ENCODE results near the gene HTR7. TPM values are rescaled to one million over a fixed set of nuclear protein-coding genes. Genes with fewer than 3 reads are reported as not detected.
"Not testable (repeated sequence)": the region's sequence is repeated elsewhere in the genome, so short reads cannot be mapped to it uniquely, and the experiment has no call there.

HTR7 gene
- polyA plus RNA-seq, 1 donor = 2.2 TPM

DNA sequence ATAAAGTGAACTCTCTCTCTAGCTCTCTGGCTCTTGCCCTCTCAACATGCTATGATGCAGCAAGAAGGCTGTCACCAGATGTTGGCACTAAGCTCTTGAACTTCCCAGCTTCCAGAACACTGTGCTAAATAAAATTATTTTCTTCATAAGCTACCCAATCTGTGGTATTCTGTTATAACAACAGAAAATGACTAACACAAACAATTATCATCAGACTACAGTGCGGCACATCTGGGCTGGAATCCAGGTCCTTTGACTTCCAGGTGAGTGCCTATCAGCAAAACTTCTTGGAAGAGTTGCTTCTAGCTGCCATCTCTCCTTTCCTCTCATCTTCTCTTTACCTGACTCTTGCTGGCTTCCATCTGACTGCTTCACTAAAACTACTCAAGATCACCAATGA lies 20.4 kb downstream of the HTR7 start:
- no CpG with 5 or more reads among the region's 1 CpG for WGBS (ENCODE audit: insufficient coverage, low lambda C conversion rate)
- no peak overlapping the region for H3K27ac ChIP-seq (ENCODE audit: low read length)

DNA sequence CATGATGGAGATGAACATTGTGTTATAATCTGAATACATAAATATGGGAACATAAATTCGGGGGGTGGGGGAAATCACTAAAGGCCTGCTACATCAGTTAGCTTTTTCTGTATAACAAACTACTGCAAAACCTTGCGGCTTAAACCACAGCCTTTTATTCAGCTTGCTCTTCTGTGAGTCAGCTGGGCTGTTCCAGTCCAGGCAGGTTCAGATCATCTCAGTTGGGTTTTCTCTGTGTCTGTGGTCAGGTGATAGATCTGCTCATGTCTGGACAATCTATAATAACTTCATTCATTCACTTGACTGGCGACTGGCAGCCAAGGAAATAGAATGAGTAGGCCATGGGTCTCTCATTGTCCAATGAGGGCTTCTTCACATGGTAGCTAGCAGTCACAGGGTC lies 23.5 kb downstream of the HTR7 start:
- WGBS (ENCODE audit: insufficient coverage, low lambda C conversion rate) = no CpG with 5 or more reads among the region's 3 CpGs
- DNase-seq = no peak

More for the DNA sequence above, 20.4 kb downstream of the HTR7 start:
- peaks cover under 1% of the 10 kb centered on the region for H3K9me3 ChIP-seq (ENCODE audit: control insufficient read depth, low read depth, low read length)
- DNase-seq = no peak
- no peak overlapping the region for H3K4me3 ChIP-seq (ENCODE audit: low read length)
- no peaks in the 10 kb centered on the region for H3K27me3 ChIP-seq (ENCODE audit: control insufficient read depth, insufficient read depth, low read length)
- no peaks in the 10 kb centered on the region for H3K4me1 ChIP-seq (ENCODE audit: control insufficient read depth, insufficient read depth, low read length)
- no peaks in the 10 kb centered on the region for H3K36me3 ChIP-seq (ENCODE audit: control insufficient read depth, insufficient read depth, low read length)

DNA sequence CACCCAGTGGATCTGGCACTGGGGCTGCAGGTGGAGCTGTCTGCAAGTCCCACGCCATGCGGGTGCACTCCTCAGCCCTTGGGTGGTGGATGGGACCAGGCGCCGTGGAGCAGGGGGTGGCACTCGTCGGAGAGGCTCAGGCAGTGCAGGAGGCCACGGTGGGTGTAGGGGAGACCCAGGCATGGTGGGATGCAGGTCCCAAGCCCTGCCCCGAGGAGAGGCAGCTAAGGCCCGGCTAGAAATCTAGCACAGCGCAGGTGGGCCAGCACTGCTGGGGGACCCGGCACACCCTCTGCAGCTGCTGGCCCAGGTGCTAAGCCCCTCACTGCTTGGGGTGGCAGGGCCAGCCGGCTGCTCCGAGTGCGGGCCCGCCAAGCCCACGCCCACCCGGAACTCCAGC lies 25.7 kb downstream of the HTR7 start:
- Histone ChIP-seq H3K9me3 (ENCODE audit: control insufficient read depth, low read depth, low read length) (peaks cover 6% of the 10 kb centered on the region), H3K4me1 (ENCODE audit: control insufficient read depth, insufficient read depth, low read length) (no peaks in the 10 kb centered on the region), H3K4me3 (ENCODE audit: low read length) (no peak overlapping the region), H3K27me3 (ENCODE audit: control insufficient read depth, insufficient read depth, low read length) (no peaks in the 10 kb centered on the region), H3K27ac (ENCODE audit: low read length) (no peak overlapping the region), H3K36me3 (ENCODE audit: control insufficient read depth, insufficient read depth, low read length) (no peaks in the 10 kb centered on the region)
- no CpG with 5 or more reads among the region's 17 CpGs for WGBS (ENCODE audit: insufficient coverage, low lambda C conversion rate)
- no peak for DNase-seq

More for the DNA sequence above, 23.5 kb downstream of the HTR7 start:
- H3K27ac ChIP-seq (ENCODE audit: low read length) = no peak overlapping the region
- H3K4me3 ChIP-seq (ENCODE audit: low read length) = no peak overlapping the region
- H3K9me3 ChIP-seq (ENCODE audit: control insufficient read depth, low read depth, low read length) = peaks cover 6% of the 10 kb centered on the region
- H3K36me3 ChIP-seq (ENCODE audit: control insufficient read depth, insufficient read depth, low read length) = no peaks in the 10 kb centered on the region
- no peaks in the 10 kb centered on the region for H3K27me3 ChIP-seq (ENCODE audit: control insufficient read depth, insufficient read depth, low read length)
- no peaks in the 10 kb centered on the region for H3K4me1 ChIP-seq (ENCODE audit: control insufficient read depth, insufficient read depth, low read length)

DNA sequence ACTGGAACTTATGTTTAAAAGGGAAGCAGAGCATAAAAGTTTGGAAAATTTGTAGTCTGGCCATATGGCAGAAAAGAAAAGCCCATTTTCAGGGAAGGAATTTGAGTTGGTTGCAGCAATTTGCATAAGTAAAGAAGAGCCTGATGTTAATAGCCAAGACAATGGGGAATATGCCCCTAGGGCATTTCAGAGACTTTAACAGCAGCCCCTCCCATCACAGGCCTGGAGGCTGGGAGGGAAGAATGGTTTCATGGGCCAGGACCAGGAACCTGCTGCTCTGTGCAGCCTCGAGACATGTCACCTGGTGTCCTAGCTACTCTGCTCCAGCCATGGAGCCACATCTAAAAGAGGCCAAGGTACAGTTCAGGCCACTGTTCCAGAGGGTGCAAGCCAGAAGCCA lies 35.3 kb downstream of the HTR7 start:
- Histone ChIP-seq H3K4me1 (ENCODE audit: control insufficient read depth, insufficient read depth, low read length) (no peaks in the 10 kb centered on the region), H3K27ac (ENCODE audit: low read length) (no peak overlapping the region), H3K27me3 (ENCODE audit: control insufficient read depth, insufficient read depth, low read length) (no peaks in the 10 kb centered on the region), H3K36me3 (ENCODE audit: control insufficient read depth, insufficient read depth, low read length) (no peaks in the 10 kb centered on the region), H3K9me3 (ENCODE audit: control insufficient read depth, low read depth, low read length) (no peaks in the 10 kb centered on the region), H3K4me3 (ENCODE audit: low read length) (no peak overlapping the region)
- WGBS (ENCODE audit: insufficient coverage, low lambda C conversion rate) = no CpG with 5 or more reads among the region's 1 CpG
- DNase-seq = no peak

DNA sequence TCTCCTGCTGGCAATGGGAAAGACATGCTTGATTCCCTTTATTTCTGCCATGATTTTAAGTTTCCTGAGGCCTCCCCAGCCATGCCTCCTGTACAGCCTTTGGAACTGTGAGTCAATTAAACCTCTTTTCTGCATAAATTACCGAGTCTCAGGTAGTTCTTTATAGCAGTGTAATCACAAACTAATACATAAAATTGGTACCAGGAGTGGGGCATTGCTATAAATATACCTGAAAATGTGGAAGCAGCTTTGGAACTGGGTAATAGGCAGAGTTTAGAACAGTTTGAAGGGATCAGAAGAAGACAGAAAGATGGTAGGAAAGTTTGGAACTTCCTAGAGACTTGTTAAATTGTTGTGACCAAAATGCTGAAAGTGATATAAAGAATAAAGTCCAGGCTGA lies 36.0 kb downstream of the HTR7 start:
- not testable (repeated sequence) for H3K36me3 ChIP-seq (ENCODE audit: control insufficient read depth, insufficient read depth, low read length); H3K27me3 ChIP-seq (ENCODE audit: control insufficient read depth, insufficient read depth, low read length); DNase-seq; H3K4me3 ChIP-seq (ENCODE audit: low read length); H3K9me3 ChIP-seq (ENCODE audit: control insufficient read depth, low read depth, low read length); H3K4me1 ChIP-seq (ENCODE audit: control insufficient read depth, insufficient read depth, low read length); H3K27ac ChIP-seq (ENCODE audit: low read length)
- WGBS (ENCODE audit: insufficient coverage, low lambda C conversion rate) = 80% methylated on average over 1 of the region's 1 CpG

DNA sequence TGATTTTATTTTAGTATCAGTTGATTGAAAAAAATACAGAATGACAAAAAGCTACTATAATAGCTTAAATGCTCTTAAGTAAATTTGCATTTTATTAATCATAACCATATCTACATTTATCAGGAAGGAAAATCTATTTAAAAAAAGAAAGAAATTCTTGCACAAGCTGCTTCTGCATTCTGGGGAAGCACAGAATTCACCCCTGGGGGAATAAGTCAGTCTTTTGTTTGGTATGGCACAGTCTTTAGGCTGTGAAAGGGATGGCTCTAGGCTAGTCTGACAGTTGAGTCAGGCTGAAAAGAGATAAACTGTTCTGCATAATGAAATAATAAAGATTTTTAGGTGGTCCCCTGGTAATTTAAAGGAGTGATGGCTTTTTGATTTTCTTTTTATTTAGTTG lies 37.9 kb downstream of the HTR7 start:
- H3K27me3 ChIP-seq (ENCODE audit: control insufficient read depth, insufficient read depth, low read length) = no peaks in the 10 kb centered on the region
- H3K36me3 ChIP-seq (ENCODE audit: control insufficient read depth, insufficient read depth, low read length) = no peaks in the 10 kb centered on the region
- no peaks in the 10 kb centered on the region for H3K9me3 ChIP-seq (ENCODE audit: control insufficient read depth, low read depth, low read length)
- DNase-seq = no peak
- no peak overlapping the region for H3K27ac ChIP-seq (ENCODE audit: low read length)
- no peaks in the 10 kb centered on the region for H3K4me1 ChIP-seq (ENCODE audit: control insufficient read depth, insufficient read depth, low read length)
- H3K4me3 ChIP-seq (ENCODE audit: low read length) = no peak overlapping the region

DNA sequence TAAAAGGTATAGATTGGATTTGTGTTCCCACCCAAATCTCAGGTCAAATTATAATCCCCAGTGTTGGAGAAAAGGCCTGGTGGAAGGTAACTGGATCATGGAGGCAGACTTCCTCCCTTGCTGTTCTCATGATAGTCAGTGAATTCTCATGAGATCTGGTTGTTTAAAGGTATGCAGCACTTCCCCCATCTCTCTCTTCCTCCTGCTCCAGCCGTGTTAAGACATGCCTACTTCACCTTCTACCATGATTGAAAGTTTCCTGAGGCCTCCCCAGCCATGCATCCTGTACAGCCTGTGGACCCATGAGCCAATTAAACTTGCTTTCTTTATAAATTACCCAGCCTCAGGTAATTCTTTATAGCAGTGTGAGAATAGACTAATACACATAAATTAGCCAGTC lies 39.1 kb downstream of the HTR7 start:
- Histone ChIP-seq H3K9me3 (ENCODE audit: control insufficient read depth, low read depth, low read length) (no peaks in the 10 kb centered on the region), H3K36me3 (ENCODE audit: control insufficient read depth, insufficient read depth, low read length) (no peaks in the 10 kb centered on the region), H3K4me1 (ENCODE audit: control insufficient read depth, insufficient read depth, low read length) (no peaks in the 10 kb centered on the region), H3K4me3 (ENCODE audit: low read length) (no peak overlapping the region), H3K27me3 (ENCODE audit: control insufficient read depth, insufficient read depth, low read length) (no peaks in the 10 kb centered on the region), H3K27ac (ENCODE audit: low read length) (no peak overlapping the region)
- no peak for DNase-seq
- WGBS (ENCODE audit: insufficient coverage, low lambda C conversion rate) = 40% methylated on average over 1 of the region's 1 CpG

DNA sequence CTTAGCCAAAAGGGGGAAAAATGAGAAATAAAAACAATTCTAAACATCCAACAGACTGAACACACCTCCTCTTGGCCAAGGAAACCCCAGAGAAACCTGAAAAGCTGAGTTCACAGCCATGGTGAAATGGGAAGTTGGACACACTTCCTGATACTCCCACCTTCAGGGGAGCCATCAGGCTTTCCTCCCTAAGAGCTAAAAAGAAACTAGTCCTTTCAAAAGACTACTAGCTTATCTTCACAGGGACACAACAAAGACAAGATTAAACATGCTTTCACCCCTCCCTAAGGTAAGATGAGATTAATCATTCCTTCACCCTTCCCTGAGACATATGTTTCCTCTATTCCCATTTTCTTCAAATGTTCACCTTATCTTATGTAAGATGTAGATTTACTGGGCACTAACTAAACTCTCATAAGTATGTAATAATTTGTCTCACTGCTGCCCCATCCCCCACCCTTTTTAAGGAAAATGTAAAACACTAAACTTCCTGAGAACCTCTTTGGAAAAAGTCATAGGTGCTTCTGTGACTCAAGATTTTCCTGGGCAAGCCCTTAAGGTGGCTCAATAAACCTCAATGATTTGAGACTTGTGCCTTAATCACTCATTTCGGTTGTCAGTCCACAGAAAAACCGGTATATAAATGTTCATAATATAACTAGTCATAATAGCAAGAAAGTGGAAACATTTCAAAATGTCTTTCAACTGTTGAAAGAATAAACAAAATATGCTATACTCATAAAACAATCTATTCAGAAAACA lies 40.5 kb downstream of the HTR7 start:
- no peak for DNase-seq
- WGBS (ENCODE audit: insufficient coverage, low lambda C conversion rate) = no CpG with 5 or more reads among the region's 2 CpGs
- Histone ChIP-seq H3K36me3 (ENCODE audit: control insufficient read depth, insufficient read depth, low read length) (no peaks in the 10 kb centered on the region), H3K27ac (ENCODE audit: low read length) (no peak overlapping the region), H3K4me1 (ENCODE audit: control insufficient read depth, insufficient read depth, low read length) (no peaks in the 10 kb centered on the region), H3K4me3 (ENCODE audit: low read length) (no peak overlapping the region), H3K27me3 (ENCODE audit: control insufficient read depth, insufficient read depth, low read length) (no peaks in the 10 kb centered on the region), H3K9me3 (ENCODE audit: control insufficient read depth, low read depth, low read length) (no peaks in the 10 kb centered on the region)

DNA sequence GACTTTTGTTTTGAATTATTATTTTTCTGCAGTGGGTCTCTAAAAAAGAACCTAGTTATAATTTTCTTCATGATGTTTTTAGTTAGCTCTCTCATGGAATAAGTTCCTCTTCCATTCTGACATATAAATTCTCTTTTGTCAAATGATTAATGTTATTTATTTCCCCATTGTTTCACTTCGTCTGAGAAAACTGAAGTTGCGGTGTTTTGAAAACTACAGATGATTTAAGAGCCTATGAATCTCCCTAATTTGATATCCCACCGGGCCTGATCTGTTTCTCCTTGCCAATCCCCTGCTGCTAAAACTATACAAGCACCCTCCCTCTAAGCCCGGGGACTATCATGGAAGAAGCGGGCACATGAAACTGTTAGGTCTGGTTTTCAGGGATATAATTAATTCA lies 41.4 kb downstream of the HTR7 start:
- H3K36me3 ChIP-seq (ENCODE audit: control insufficient read depth, insufficient read depth, low read length) = no peaks in the 10 kb centered on the region
- no peaks in the 10 kb centered on the region for H3K27me3 ChIP-seq (ENCODE audit: control insufficient read depth, insufficient read depth, low read length)
- H3K9me3 ChIP-seq (ENCODE audit: control insufficient read depth, low read depth, low read length) = no peaks in the 10 kb centered on the region
- DNase-seq = no peak
- no peak overlapping the region for H3K4me3 ChIP-seq (ENCODE audit: low read length)
- no peak overlapping the region for H3K27ac ChIP-seq (ENCODE audit: low read length)
- H3K4me1 ChIP-seq (ENCODE audit: control insufficient read depth, insufficient read depth, low read length) = no peaks in the 10 kb centered on the region
- WGBS (ENCODE audit: insufficient coverage, low lambda C conversion rate) = 74% methylated on average over 3 of the region's 5 CpGs

DNA sequence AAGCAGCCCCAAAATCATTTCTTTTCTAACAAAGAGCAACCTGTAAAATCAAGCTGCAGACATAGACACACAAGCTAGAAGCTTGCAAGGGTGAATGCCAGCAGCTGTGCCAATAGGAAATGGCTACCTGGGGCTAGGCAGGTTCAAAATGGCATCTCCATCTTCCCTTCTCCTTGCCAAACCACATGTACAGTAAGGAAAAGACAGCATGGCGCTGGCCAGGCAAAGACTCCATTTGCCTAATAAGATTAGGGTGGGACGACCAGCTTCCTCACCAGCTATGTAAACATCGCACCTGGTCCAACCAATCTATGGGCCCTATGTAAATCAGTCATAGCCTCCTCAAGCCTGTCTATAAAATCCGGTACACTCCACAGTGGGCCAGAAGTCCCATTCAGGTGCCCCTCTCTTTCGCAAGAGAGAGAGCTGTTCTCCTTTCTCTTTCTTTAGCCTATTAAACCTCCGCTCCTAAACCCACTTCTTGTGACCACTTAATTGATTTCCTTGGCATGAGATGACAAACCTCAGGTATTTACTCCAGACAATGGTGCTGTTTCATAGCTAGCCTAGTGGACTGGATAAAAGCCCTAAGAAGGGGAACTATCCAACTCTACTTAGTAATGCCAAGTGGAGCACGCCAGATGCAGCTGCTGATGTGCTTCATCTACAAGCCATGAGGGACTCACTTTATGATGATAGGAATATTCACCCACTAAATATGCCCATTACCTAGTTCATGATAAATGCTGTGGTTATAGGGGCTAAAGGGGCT lies 44.1 kb downstream of the HTR7 start:
- Histone ChIP-seq H3K27me3 (ENCODE audit: control insufficient read depth, insufficient read depth, low read length) (no peaks in the 10 kb centered on the region), H3K4me3 (ENCODE audit: low read length) (no peak overlapping the region), H3K9me3 (ENCODE audit: control insufficient read depth, low read depth, low read length) (no peaks in the 10 kb centered on the region), H3K36me3 (ENCODE audit: control insufficient read depth, insufficient read depth, low read length) (no peaks in the 10 kb centered on the region), H3K27ac (ENCODE audit: low read length) (no peak overlapping the region), H3K4me1 (ENCODE audit: control insufficient read depth, insufficient read depth, low read length) (no peaks in the 10 kb centered on the region)
- no peak for DNase-seq
- WGBS (ENCODE audit: insufficient coverage, low lambda C conversion rate) = 20% methylated on average over 1 of the region's 7 CpGs

DNA sequence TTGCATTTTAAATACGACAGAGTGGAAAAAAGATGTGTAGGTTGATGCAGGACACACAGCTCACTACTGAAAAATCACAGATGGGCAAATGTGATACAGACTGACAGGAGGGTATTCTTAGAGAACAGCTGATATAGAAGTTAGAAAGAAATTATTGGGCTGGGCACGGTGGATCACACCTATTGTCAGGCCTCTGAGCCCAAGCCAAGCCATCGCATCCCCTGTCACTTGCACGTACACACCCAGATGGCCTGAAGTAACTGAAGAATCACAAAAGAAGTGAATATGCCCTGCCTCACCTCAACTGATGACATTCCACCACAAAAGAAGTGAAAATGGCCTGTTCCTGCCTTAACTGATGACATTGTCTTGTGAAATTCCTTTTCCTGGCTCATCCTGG lies 50.7 kb downstream of the HTR7 start:
- H3K4me3 ChIP-seq (ENCODE audit: low read length); H3K27me3 ChIP-seq (ENCODE audit: control insufficient read depth, insufficient read depth, low read length); H3K9me3 ChIP-seq (ENCODE audit: control insufficient read depth, low read depth, low read length); H3K36me3 ChIP-seq (ENCODE audit: control insufficient read depth, insufficient read depth, low read length); H3K27ac ChIP-seq (ENCODE audit: low read length); DNase-seq; H3K4me1 ChIP-seq (ENCODE audit: control insufficient read depth, insufficient read depth, low read length): not testable (repeated sequence)
- 89% methylated on average over 1 of the region's 4 CpGs for WGBS (ENCODE audit: insufficient coverage, low lambda C conversion rate)
